Astrocyte (in vitro differentiated cells and primary cell): Measurements from ENCODE around the gene OR51V1. TPM values are rescaled to one million over a fixed set of nuclear protein-coding genes. Genes with fewer than 3 reads are reported as not detected.

Experiments used
- DNase-seq: peaks from one replicate; pipeline ENCODE4 v3.0.0-alpha.2; 2010; ENCODE audit warnings: low read depth
- FAIRE-seq: peaks from 2 replicates; lab custom pipeline; 2011; peaks lifted over from hg19 to GRCh38; lab: Jason Lieb, UNC
- H2AFZ ChIP-seq: 2 replicates; pipeline ENCODE4 v1.6.0; 2012; ENCODE audit warnings: low read depth, low read length, inconsistent platforms
- H3K27ac ChIP-seq: 2 replicates; pipeline ENCODE4 v1.5.1; 2011; ENCODE audit warnings: low read depth, low read length, inconsistent platforms
- H3K27me3 ChIP-seq: 2 replicates; pipeline ENCODE4 v1.6.0; 2011; ENCODE audit warnings: low read length, inconsistent platforms; ENCODE audit not compliant: insufficient read depth
- H3K36me3 ChIP-seq: 2 replicates; pipeline ENCODE4 v1.5.1; 2011; ENCODE audit warnings: low read length, inconsistent platforms; ENCODE audit not compliant: insufficient read depth
- H3K4me1 ChIP-seq: 2 replicates; pipeline ENCODE4 v1.5.1; 2011; ENCODE audit warnings: low read length, inconsistent platforms; ENCODE audit not compliant: insufficient read depth
- H3K4me2 ChIP-seq: 2 replicates; pipeline ENCODE4 v1.6.0; 2012; ENCODE audit warnings: low read length, inconsistent platforms
- H3K4me3 ChIP-seq: 2 replicates; pipeline ENCODE4 v1.5.1; 2011; ENCODE audit warnings: low read depth, mild to moderate bottlenecking, low read length, inconsistent platforms; ENCODE audit not compliant: insufficient read depth
- H3K79me2 ChIP-seq: 2 replicates; pipeline ENCODE4 v1.6.0; 2012; ENCODE audit warnings: mild to moderate bottlenecking, low read length, inconsistent platforms; ENCODE audit not compliant: insufficient read depth
- H3K9ac ChIP-seq: 2 replicates; pipeline ENCODE4 v1.6.0; 2012; ENCODE audit warnings: mild to moderate bottlenecking, low read length, inconsistent platforms
- H3K9me3 ChIP-seq: 2 replicates; pipeline ENCODE4 v1.5.1; 2012; ENCODE audit warnings: low read depth, mild to moderate bottlenecking, low read length, inconsistent platforms; ENCODE audit not compliant: insufficient read depth
- H4K20me1 ChIP-seq: 2 replicates; pipeline ENCODE4 v1.6.0; 2012; ENCODE audit warnings: low read length, inconsistent platforms; ENCODE audit not compliant: insufficient read depth
- H3K27ac Mint-ChIP-seq: one replicate; pipeline ENCODE4 v1.8.0; 2021; ENCODE audit warnings: mild to moderate bottlenecking, mixed read lengths; ENCODE audit not compliant: unreplicated experiment
- H3K27me3 Mint-ChIP-seq: one replicate; pipeline ENCODE4 v1.8.0; 2021; ENCODE audit warnings: low read depth, mixed read lengths; ENCODE audit not compliant: unreplicated experiment
- H3K36me3 Mint-ChIP-seq: one replicate; pipeline ENCODE4 v1.8.0; 2021; ENCODE audit warnings: low read depth, mixed read lengths; ENCODE audit not compliant: unreplicated experiment
- H3K4me1 Mint-ChIP-seq: one replicate; pipeline ENCODE4 v1.8.0; 2021; ENCODE audit warnings: low read depth, mixed read lengths; ENCODE audit not compliant: unreplicated experiment
- H3K4me3 Mint-ChIP-seq: one replicate; pipeline ENCODE4 v1.8.0; 2021; ENCODE audit warnings: mild to moderate bottlenecking, moderate library complexity, mixed read lengths; ENCODE audit not compliant: unreplicated experiment
- H3K9me3 Mint-ChIP-seq: one replicate; pipeline ENCODE4 v1.8.0; 2021; ENCODE audit warnings: mild to moderate bottlenecking, mixed read lengths; ENCODE audit not compliant: unreplicated experiment
- CTCF ChIP-seq: IDR thresholded peaks from 2 replicates; pipeline ENCODE4 v1.5.1; 2011; ENCODE audit warnings: low read depth, mild to moderate bottlenecking, inconsistent platforms, low read length, moderate library complexity; ENCODE audit not compliant: insufficient read depth
- EZH2 ChIP-seq: IDR thresholded peaks from 2 replicates; pipeline ENCODE4 v1.6.1; 2012; ENCODE audit warnings: mild to moderate bottlenecking, low read length, inconsistent platforms; ENCODE audit not compliant: insufficient read depth
- total RNA-seq: library from RNA; stranded (reverse); gene quantifications from 2 replicates; pipeline ENCODE4 v1.2.1, GENCODE V29; 2021

The OR51V1 gene
- total RNA-seq, 1 donor from 2014 or later, result not detected

GRCh38 chr11:5243816-5244180, 43.3 kb upstream of the OR51V1 start:
- H3K4me1 ChIP-seq, result no peaks in the 10 kb centered on the region

GRCh38 chr11:5242933-5243815, 42.7 kb upstream of the OR51V1 start:
- no peaks in the 10 kb centered on the region for H3K9me3 Mint-ChIP-seq
- FAIRE-seq (no peak), DNase-seq (no peak)
- H3K4me2 ChIP-seq, result no peak overlapping the region
- no peaks in the 10 kb centered on the region for H3K4me1 ChIP-seq
- no peaks in the 10 kb centered on the region for H3K36me3 Mint-ChIP-seq
- no peak overlapping the region for H3K27ac Mint-ChIP-seq
- H2AFZ ChIP-seq, result no peak overlapping the region
- no peak overlapping the region for H3K4me3 ChIP-seq
- no peak overlapping the region for H3K4me3 Mint-ChIP-seq
- no peak for TF ChIP-seq CTCF
- TF ChIP-seq EZH2, result no peak
- H4K20me1 ChIP-seq, result no peaks in the 10 kb centered on the region
- no peak overlapping the region for H3K27ac ChIP-seq
- no peaks in the 10 kb centered on the region for H3K9me3 ChIP-seq
- peaks cover 9% of the 10 kb centered on the region for H3K4me1 Mint-ChIP-seq
- H3K36me3 ChIP-seq, result no peaks in the 10 kb centered on the region
- no peak overlapping the region for H3K9ac ChIP-seq
- H3K27me3 Mint-ChIP-seq, result no peaks in the 10 kb centered on the region
- H3K79me2 ChIP-seq, result no peaks in the 10 kb centered on the region
- H3K27me3 ChIP-seq, result no peaks in the 10 kb centered on the region

More at GRCh38 chr11:5243816-5244180, 43.3 kb upstream of the OR51V1 start:
- no peak overlapping the region for H3K4me3 Mint-ChIP-seq
- Histone ChIP-seq H3K27ac (no peak overlapping the region), H3K9ac (no peak overlapping the region), H4K20me1 (no peaks in the 10 kb centered on the region), H3K4me2 (no peak overlapping the region), H3K27me3 (no peaks in the 10 kb centered on the region), H3K9me3 (no peaks in the 10 kb centered on the region), H2AFZ (no peak overlapping the region), H3K36me3 (no peaks in the 10 kb centered on the region), H3K4me3 (no peak overlapping the region), H3K79me2 (no peaks in the 10 kb centered on the region)
- H3K9me3 Mint-ChIP-seq, result no peaks in the 10 kb centered on the region
- TF ChIP-seq CTCF (no peak), EZH2 (no peak)
- no peaks in the 10 kb centered on the region for H3K36me3 Mint-ChIP-seq
- H3K27ac Mint-ChIP-seq, result no peak overlapping the region
- peaks cover 9% of the 10 kb centered on the region for H3K4me1 Mint-ChIP-seq
- no peak for FAIRE-seq
- DNase-seq, result no peak
- no peaks in the 10 kb centered on the region for H3K27me3 Mint-ChIP-seq

GRCh38 chr11:5242208-5242607, 41.7 kb upstream of the OR51V1 start:
- Histone ChIP-seq H3K4me2 (no peak overlapping the region), H3K27ac (no peak overlapping the region), H3K36me3 (no peaks in the 10 kb centered on the region), H3K9ac (no peak overlapping the region), H3K4me1 (no peaks in the 10 kb centered on the region), H4K20me1 (no peaks in the 10 kb centered on the region), H3K9me3 (no peaks in the 10 kb centered on the region), H2AFZ (no peak overlapping the region), H3K79me2 (no peaks in the 10 kb centered on the region), H3K4me3 (no peak overlapping the region), H3K27me3 (no peaks in the 10 kb centered on the region)
- Mint-ChIP-seq H3K9me3 (no peaks in the 10 kb centered on the region), H3K4me3 (no peak overlapping the region), H3K36me3 (no peaks in the 10 kb centered on the region), H3K4me1 (peaks cover 5% of the 10 kb centered on the region), H3K27me3 (no peaks in the 10 kb centered on the region), H3K27ac (no peak overlapping the region)
- TF ChIP-seq CTCF (no peak), EZH2 (no peak)
- no peak for FAIRE-seq
- DNase-seq, result no peak
